HG02840 (cell line): ENCODE measurements around the gene MTRFR.

Experiments
- ATAC-seq: cut with Tn5 transposase; IDR thresholded peaks from one replicate; pipeline ENCODE4 v1.9.1; 2021; ENCODE audit warnings: mild to moderate bottlenecking, moderate library complexity, moderate number of reproducible peaks; ENCODE audit not compliant: unreplicated experiment, low FRiP score

MTRFR gene

GRCh38 chr12:123269896-123270213, 36.6 kb downstream of the MTRFR start:
- ATAC-seq, result no peak

- ATAC-seq, result no peak
Measured at GRCh38 chr12:123270214-123271000, 37.2 kb downstream of the MTRFR start.

GRCh38 chr12:123271001-123271668, 37.9 kb downstream of the MTRFR start:
- ATAC-seq, result peak; percentile 54

GRCh38 chr12:123273166-123273565, 39.9 kb downstream of the MTRFR start:
- ATAC-seq, result no peak

GRCh38 chr12:123278101-123278627, 44.9 kb downstream of the MTRFR start:
- peak; percentile 54 for ATAC-seq

GRCh38 chr12:123280971-123281370, 47.7 kb downstream of the MTRFR start:
- ATAC-seq, result no peak

GRCh38 chr12:123282111-123282510, 48.9 kb downstream of the MTRFR start:
- no peak for ATAC-seq

- ATAC-seq, result no peak
Measured at GRCh38 chr12:123283461-123283860, 50.2 kb downstream of the MTRFR start.

GRCh38 chr12:123284669-123285068, 51.4 kb downstream of the MTRFR start:
- ATAC-seq, result no peak

GRCh38 chr12:123286652-123287373, 53.6 kb downstream of the MTRFR start:
- no peak for ATAC-seq

- ATAC-seq, result no peak
Measured at GRCh38 chr12:123288751-123289346, 55.6 kb downstream of the MTRFR start.

GRCh38 chr12:123289911-123290310, 56.7 kb downstream of the MTRFR start:
- no peak for ATAC-seq

- ATAC-seq, result no peak
Measured at GRCh38 chr12:123293178-123293760, 60.0 kb downstream of the MTRFR start.

- ATAC-seq, result no peak
Measured at GRCh38 chr12:123305136-123305535, 71.9 kb downstream of the MTRFR start.

GRCh38 chr12:123306200-123306599, 73.0 kb downstream of the MTRFR start:
- ATAC-seq, result no peak
